Fibroblast of pulmonary artery (primary cell): Measurements from ENCODE around the gene NR5A1.

Experiments used
- DNase-seq: peaks from one replicate; pipeline ENCODE4 v3.0.0-alpha.2; 2010; ENCODE audit warnings: low read depth
- H3K4me3 ChIP-seq: replicated peaks from 2 replicates; pipeline ENCODE4 v1.5.1; 2011; ENCODE audit warnings: low read depth, mild to moderate bottlenecking, control low read depth, low read length, moderate library complexity
- CTCF ChIP-seq: IDR thresholded peaks from 2 replicates; pipeline ENCODE4 v1.5.1; 2011; ENCODE audit warnings: mild to moderate bottlenecking, control low read depth, low read length, inconsistent platforms; ENCODE audit errors: missing control alignments

The NR5A1 gene

GRCh38 chr9:124474151-124474550, 33.0 kb downstream of the NR5A1 start:
- H3K4me3 ChIP-seq, result no peak overlapping the region
- no peak for TF ChIP-seq CTCF
- DNase-seq, result no peak

- H3K4me3 ChIP-seq, result no peak overlapping the region
- no peak for TF ChIP-seq CTCF
- peak; percentile 4 for DNase-seq
Measured at GRCh38 chr9:124473310-124473709, 33.9 kb downstream of the NR5A1 start.

GRCh38 chr9:124472770-124473169, 34.4 kb downstream of the NR5A1 start:
- DNase-seq, result no peak
- no peak for TF ChIP-seq CTCF
- H3K4me3 ChIP-seq, result no peak overlapping the region

DNA sequence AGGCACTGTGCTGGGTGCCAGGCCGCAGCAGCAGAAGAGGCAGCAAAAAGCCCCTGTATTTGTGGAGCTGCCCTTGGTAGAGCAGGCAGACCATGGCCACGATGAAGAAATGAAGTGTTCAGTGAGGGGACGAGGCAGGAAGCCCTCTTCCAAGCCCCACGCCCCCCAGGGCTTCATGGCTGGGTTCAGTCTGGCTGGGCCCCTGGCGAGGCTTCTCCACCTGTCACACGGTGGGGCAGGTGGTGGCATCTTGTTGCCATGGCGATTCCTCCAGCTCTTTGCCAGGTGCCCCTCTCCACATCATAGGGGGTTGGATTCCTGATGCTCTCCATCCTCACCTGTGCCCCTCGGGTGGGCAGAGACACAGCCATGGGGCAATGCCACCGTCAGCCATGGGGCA, 35.4 kb downstream of the NR5A1 start:
- H3K4me3 ChIP-seq, result no peak overlapping the region
- DNase-seq, result no peak
- no peak for TF ChIP-seq CTCF

GRCh38 chr9:124470726-124471125, 36.5 kb downstream of the NR5A1 start:
- DNase-seq, result no peak
- no peak for TF ChIP-seq CTCF
- no peak overlapping the region for H3K4me3 ChIP-seq

DNA sequence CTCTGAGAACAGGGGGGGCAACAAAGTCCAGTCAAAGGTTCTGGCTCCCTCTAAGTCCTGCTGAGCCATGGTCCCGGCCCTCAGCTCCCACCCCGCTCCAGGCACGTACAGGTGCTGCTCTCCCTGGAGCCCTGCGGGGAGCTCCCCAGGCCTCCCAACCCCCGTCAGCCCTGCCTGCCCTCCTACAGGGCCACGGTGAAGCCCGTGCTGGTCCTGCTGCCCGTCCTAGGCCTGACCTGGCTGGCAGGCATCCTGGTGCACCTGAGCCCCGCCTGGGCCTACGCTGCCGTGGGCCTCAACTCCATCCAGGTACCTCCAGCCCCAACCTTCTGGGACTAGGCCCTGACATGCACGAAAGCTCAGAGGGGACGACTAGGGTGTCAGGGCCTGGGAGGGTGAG, 36.9 kb downstream of the NR5A1 start:
- no peak for TF ChIP-seq CTCF
- no peak overlapping the region for H3K4me3 ChIP-seq
- no peak for DNase-seq

GRCh38 chr9:124469011-124469832, 38.0 kb downstream of the NR5A1 start:
- TF ChIP-seq CTCF, result no peak
- no peak for DNase-seq

More at GRCh38 chr9:124469011-124469832, 38.0 kb downstream of the NR5A1 start:
- H3K4me3 ChIP-seq, result no peak overlapping the region
